Endothelial cell of umbilical vein (primary cell): Measurements from ENCODE around the gene SAFB. TPM values are rescaled to one million over a fixed set of nuclear protein-coding genes. Genes with fewer than 3 reads are reported as not detected.

Source experiments
- BruUV-seq: library from RNA; stranded (reverse); fragments of 400-500 nt; replicated peaks from 2 replicates; lab custom pipeline; 2021; lab: Mats Ljungman, UMichigan
- CTCF ChIA-PET: fragments of 300-600, 350-600 bp; sonication (Branson Sonifier 250); formaldehyde crosslinking; loops from one replicate; lab custom pipeline; 2021; ENCODE audit warnings: antibody characterized with exemption, inconsistent platforms; lab: Charles Lee
- POLR2A ChIA-PET: fragments of 300-600, 350-600 bp; sonication (Branson Sonifier 250); formaldehyde crosslinking; loops from one replicate; lab custom pipeline; 2021; ENCODE audit warnings: antibody characterized with exemption, inconsistent platforms; lab: Charles Lee
- DNase-seq: peaks from one replicate; pipeline ENCODE4 v3.0.0-alpha.2; 2011; ENCODE audit warnings: low read depth, low spot score
- FAIRE-seq: peaks from 2 replicates; lab custom pipeline; 2011; peaks lifted over from hg19 to GRCh38; lab: Jason Lieb, UNC
- H2AFZ ChIP-seq: 2 replicates; pipeline ENCODE4 v1.6.0; 2012; ENCODE audit warnings: low read depth, low read length, control low read depth, inconsistent platforms
- H3K27ac ChIP-seq: 2 replicates; pipeline ENCODE4 v1.5.1; 2011; ENCODE audit warnings: low read depth, mild to moderate bottlenecking, control low read depth, low read length, moderate library complexity; ENCODE audit not compliant: insufficient read depth
- H3K27me3 ChIP-seq, 2 experiments: 2 replicates each; pipeline versions ENCODE4 v1.6.0 to v1.6.1; 2011; ENCODE audit warnings: low read length in 2 of 2, mixed read lengths in 1 of 2; ENCODE audit not compliant: control insufficient read depth in 2 of 2, insufficient read depth in 2 of 2
- H3K36me3 ChIP-seq, 2 experiments: 2 replicates in 1 of 2; 3 replicates in 1 of 2; pipeline ENCODE4 v1.5.1; 2011; ENCODE audit warnings: low read length in 2 of 2, mild to moderate bottlenecking in 1 of 2, moderate library complexity in 1 of 2; ENCODE audit not compliant: control insufficient read depth in 2 of 2, insufficient read depth in 2 of 2; ENCODE audit errors: extremely low read depth in 1 of 2
- H3K4me1 ChIP-seq: 3 replicates; pipeline ENCODE4 v1.5.1; 2011; ENCODE audit warnings: mild to moderate bottlenecking, low read length; ENCODE audit not compliant: control insufficient read depth, insufficient read depth; ENCODE audit errors: extremely low read depth
- H3K4me2 ChIP-seq: 2 replicates; pipeline ENCODE4 v1.6.1; 2011; ENCODE audit warnings: low read length, control low read depth, mixed read lengths; ENCODE audit not compliant: insufficient read depth
- H3K4me3 ChIP-seq, 3 experiments: fragments of 200-600 bp in 1 of 3; sonication (generic), shearing (Covaris generic) in 1 of 3; replicated peaks in 1 of 3; 2 replicates each; pipeline ENCODE4 v1.5.1; 2011 to 2016; ENCODE audit warnings: control low read depth in 3 of 3, low read length in 3 of 3, mild to moderate bottlenecking in 2 of 3, inconsistent platforms in 1 of 3, low read depth in 1 of 3, moderate library complexity in 1 of 3; ENCODE audit not compliant: insufficient read depth in 1 of 3
- H3K79me2 ChIP-seq: 2 replicates; pipeline ENCODE4 v1.6.0; 2012; ENCODE audit warnings: low read length, inconsistent platforms; ENCODE audit not compliant: control insufficient read depth, insufficient read depth
- H3K9ac ChIP-seq: replicated peaks from 2 replicates; pipeline ENCODE3; 2011; ENCODE audit warnings: low read length, control low read depth; ENCODE audit not compliant: insufficient read depth; ENCODE audit errors: extremely low read depth
- H3K9me1 ChIP-seq: replicated peaks from 3 replicates; pipeline ENCODE4 v1.6.0; 2011; ENCODE audit warnings: mild to moderate bottlenecking, low read length; ENCODE audit not compliant: control insufficient read depth, insufficient read depth; ENCODE audit errors: extremely low read depth
- H3K9me3 ChIP-seq: replicated peaks from 2 replicates; pipeline ENCODE4 v1.5.1; 2012; ENCODE audit warnings: low read length, inconsistent platforms; ENCODE audit not compliant: control insufficient read depth, insufficient read depth
- H4K20me1 ChIP-seq: replicated peaks from 2 replicates; pipeline ENCODE3; 2011; ENCODE audit warnings: mild to moderate bottlenecking, low read length; ENCODE audit not compliant: control insufficient read depth, insufficient read depth; ENCODE audit errors: extremely low read depth
- CTCF ChIP-seq, 2 donors: IDR thresholded peaks; 1 replicate in 1 of 2; 2 replicates in 1 of 2; pipeline ENCODE4 v1.5.1; 2011; ENCODE audit warnings: low read length in 2 of 2, mild to moderate bottlenecking in 2 of 2, moderate library complexity in 2 of 2, control low read depth in 1 of 2, inconsistent platforms in 1 of 2, low read depth in 1 of 2; ENCODE audit not compliant: insufficient read depth in 1 of 2; ENCODE audit errors: extremely low read depth in 1 of 2
- EZH2 ChIP-seq: IDR thresholded peaks from 2 replicates; pipeline ENCODE4 v1.6.1; 2012; ENCODE audit warnings: borderline replicate concordance, low read depth, mild to moderate bottlenecking, moderate library complexity, low read length, inconsistent platforms; ENCODE audit not compliant: severe bottlenecking
- FOS ChIP-seq: IDR thresholded peaks from 2 replicates; pipeline ENCODE4 v1.6.1; 2011; ENCODE audit warnings: mild to moderate bottlenecking, low read length, moderate library complexity, borderline replicate concordance; ENCODE audit not compliant: insufficient read depth
- JUN ChIP-seq: IDR thresholded peaks from 2 replicates; pipeline ENCODE4 v1.6.1; 2011; ENCODE audit warnings: borderline replicate concordance, low read depth; ENCODE audit not compliant: insufficient read length, insufficient read depth
- MAX ChIP-seq: IDR thresholded peaks from 2 replicates; pipeline ENCODE4 v1.6.1; 2011; ENCODE audit not compliant: insufficient read depth, insufficient read length
- MYC ChIP-seq: IDR thresholded peaks from one replicate; pipeline ENCODE4 v1.6.1; 2011; ENCODE audit warnings: mild to moderate bottlenecking, low read depth, low read length
- POLR2A ChIP-seq: IDR thresholded peaks from 2 replicates; pipeline ENCODE4 v1.6.1; 2012; ENCODE audit warnings: low read depth, mild to moderate bottlenecking, control low read depth, low read length
- POLR2AphosphoS5 ChIP-seq: IDR thresholded peaks from 2 replicates; pipeline ENCODE4 v1.6.1; 2012; ENCODE audit warnings: low read depth, mild to moderate bottlenecking, control low read depth, low read length, moderate library complexity; ENCODE audit not compliant: insufficient read depth
- dilution Hi-C: fragments of 300-500 bp; cut with MboI; formaldehyde crosslinking; loops from one replicate; pipeline ENCODE4 v1.15.0; 2019; ENCODE audit warnings: low sequenced_read_pairs; ENCODE audit not compliant: extremely low pct_ligation_motif_present
- intact Hi-C: fragments of 100-400 bp; cut with micrococcal nuclease; formaldehyde crosslinking; loops from one replicate; pipeline ENCODE4 v1.10.0; 2022
- polyA plus RNA-seq, 4 experiments: library from polyadenylated mRNA; depleted of rRNA in 3 of 4; stranded (reverse) in 3 of 4; unstranded in 1 of 4; fragments of >200 nt; gene quantifications; 2 replicates each; pipeline versions ENCODE4 v1.2.1 to v1.2.3, GENCODE V29; 2011 to 2012; ENCODE audit warnings: missing spikeins in 1 of 4
- total RNA-seq: library from RNA; stranded (reverse); gene quantifications from 2 replicates; pipeline ENCODE4 v1.2.3, GENCODE V29; 2021

Gene SAFB
- total and polyA plus RNA-seq, 2 donors (not counting 3 experiments of a cell fraction or from before 2014, with no cell fraction given) = 44.7 to 109 TPM

DNA sequence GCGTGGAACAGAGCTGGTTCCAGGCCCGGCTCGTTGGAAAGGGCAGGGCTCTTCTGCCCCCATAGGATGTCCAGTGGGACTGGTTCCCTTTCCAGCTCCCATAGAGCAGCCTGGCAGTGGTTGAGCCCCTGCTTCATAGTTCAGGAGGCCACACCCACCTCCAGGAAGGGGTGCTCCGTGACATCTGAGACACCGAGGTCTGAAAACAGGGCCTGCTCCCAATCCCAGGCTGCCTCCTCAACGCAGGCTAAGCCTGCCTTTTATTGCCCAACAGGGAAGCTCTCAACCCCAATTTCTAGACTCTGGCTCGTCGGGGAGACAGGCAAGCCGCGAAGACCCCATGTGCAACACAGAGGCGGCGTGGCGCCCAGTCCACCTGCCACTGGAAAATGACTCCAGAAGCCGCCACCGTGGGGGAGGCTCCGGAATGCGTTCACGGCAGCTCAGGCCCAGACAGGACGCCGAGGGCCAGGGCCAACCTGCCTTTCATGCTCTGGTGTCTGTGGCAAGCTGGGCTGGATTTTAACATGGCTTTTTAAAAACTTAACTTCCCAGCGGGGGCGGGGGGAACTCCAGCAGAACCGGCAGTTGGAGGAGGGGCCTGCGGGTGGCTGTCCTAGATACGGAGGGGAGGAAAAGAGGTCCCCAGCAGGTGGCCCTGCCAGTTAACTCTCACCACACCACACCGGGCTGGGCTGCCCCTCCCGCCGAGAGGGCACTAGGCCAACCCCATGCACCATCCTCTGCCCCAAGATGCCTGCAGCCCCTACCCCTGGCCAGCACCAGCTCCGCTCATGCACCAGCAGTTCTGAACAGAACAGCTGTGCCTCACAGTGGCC lies 37.2 kb upstream of the SAFB start:
- no peak for TF ChIP-seq CTCF (IDR thresholded peaks at IDR 0.05; ENCODE audit: extremely low read depth in 1 of 2, insufficient read depth in 1 of 2, low read depth in 1 of 2, low read length in 2 of 2)
- TF ChIP-seq POLR2A = no peak
- TF ChIP-seq MYC = no peak
- no peak for TF ChIP-seq EZH2
- no peak for TF ChIP-seq JUN
- no peak for TF ChIP-seq POLR2AphosphoS5
- TF ChIP-seq FOS = no peak
- TF ChIP-seq MAX = no peak
- Histone ChIP-seq H2AFZ (no peak overlapping the region), H3K36me3 (peaks cover 9 to 31% of the 10 kb centered on the region in 2 experiments), H3K9ac (no peak overlapping the region), H3K79me2 (no peaks in the 10 kb centered on the region), H4K20me1 (no peaks in the 10 kb centered on the region), H3K27me3 (no peaks in the 10 kb centered on the region), H3K27ac (no peak overlapping the region), H3K4me3 (no peak overlapping the region), H3K4me1 (no peaks in the 10 kb centered on the region), H3K4me2 (no peak overlapping the region), H3K9me3 (no peaks in the 10 kb centered on the region), H3K9me1 (no peaks in the 10 kb centered on the region)
- DNase-seq (no peak), FAIRE-seq (no peak)
- intact Hi-C loops = no loop called here
- dilution Hi-C loops = no loop called here
- POLR2A ChIA-PET = no interaction called here
- no TSS peak for BruUV-seq
- CTCF ChIA-PET = no interaction called here
